ENCODE data around the gene SLC16A10. TPM values are rescaled to one million over a fixed set of nuclear protein-coding genes. Genes with fewer than 3 reads are reported as not detected.

Gene SLC16A10
- total and polyA plus RNA-seq, 2 of the 13 experiments (the other 11 are each of a cell fraction or from before 2014, with no cell fraction given): 8.2 to 20.1 TPM

DNA sequence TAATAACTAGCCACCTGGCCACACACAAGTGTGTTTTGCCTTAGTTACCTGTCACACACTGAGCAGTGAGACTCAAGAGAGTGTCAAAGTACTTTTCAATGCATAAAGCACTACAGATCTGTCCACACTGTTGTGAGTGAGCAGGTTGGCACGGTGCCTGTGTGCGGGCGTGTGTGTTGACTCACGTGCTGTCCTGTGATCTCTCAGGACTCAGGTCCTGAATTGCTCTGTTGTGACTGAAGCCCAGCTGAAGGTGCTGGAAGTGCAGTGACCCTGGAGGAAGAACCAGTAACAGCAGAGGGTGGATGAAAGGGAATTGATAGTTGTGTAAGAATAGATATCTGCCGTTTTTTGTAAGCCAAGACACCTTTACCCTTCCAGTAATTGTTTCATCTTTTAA is 18.3 kb downstream of the SLC16A10 start (continued):
- TF ChIP-seq CBX5 (CRISPR knock-in tag; IDR thresholded peaks at IDR 0.05; ENCODE audit: borderline replicate concordance) (peak; percentile 99), ZNF280B (CRISPR knock-in tag; IDR thresholded peaks at IDR 0.05; ENCODE audit: borderline replicate concordance) (no peak), ARID4A (CRISPR knock-in tag; IDR thresholded peaks at IDR 0.05; ENCODE audit: borderline replicate concordance) (peak; percentile 73; the same call in 1 of the 2 replicates), PAX8 (CRISPR knock-in tag; IDR thresholded peaks at IDR 0.05; ENCODE audit: borderline replicate concordance) (no peak), MBD4 (IDR thresholded peaks at IDR 0.05; ENCODE audit: borderline replicate concordance, low read length) (no peak), ZIK1 (CRISPR knock-in tag; IDR thresholded peaks at IDR 0.05; ENCODE audit: borderline replicate concordance, low read depth) (no peak), SYNCRIP (IDR thresholded peaks at IDR 0.05; ENCODE audit: insufficient read depth, low read depth, low read length) (no peak), ATM (IDR thresholded peaks at IDR 0.05; ENCODE audit: borderline replicate concordance) (no peak), RFX5 (IDR thresholded peaks at IDR 0.05; ENCODE audit: low read depth, low read length) (no peak), TBX3 (IDR thresholded peaks at IDR 0.05; ENCODE audit: borderline replicate concordance) (peak; percentile 97), SRSF9 (IDR thresholded peaks at IDR 0.05; ENCODE audit: borderline replicate concordance, insufficient read depth, low read depth, low read length, poor library complexity, severe bottlenecking) (no peak), DMTF1 (CRISPR knock-in tag; IDR thresholded peaks at IDR 0.05) (no peak), CEBPB (IDR thresholded peaks at IDR 0.05; ENCODE audit: borderline replicate concordance, low read depth, low read length) (peak; percentile 35; the same call in 1 of the 2 replicates), EEA1 (CRISPR knock-in tag; IDR thresholded peaks at IDR 0.05; ENCODE audit: borderline replicate concordance) (no peak)
- TF ChIP-seq, protein P1, sequence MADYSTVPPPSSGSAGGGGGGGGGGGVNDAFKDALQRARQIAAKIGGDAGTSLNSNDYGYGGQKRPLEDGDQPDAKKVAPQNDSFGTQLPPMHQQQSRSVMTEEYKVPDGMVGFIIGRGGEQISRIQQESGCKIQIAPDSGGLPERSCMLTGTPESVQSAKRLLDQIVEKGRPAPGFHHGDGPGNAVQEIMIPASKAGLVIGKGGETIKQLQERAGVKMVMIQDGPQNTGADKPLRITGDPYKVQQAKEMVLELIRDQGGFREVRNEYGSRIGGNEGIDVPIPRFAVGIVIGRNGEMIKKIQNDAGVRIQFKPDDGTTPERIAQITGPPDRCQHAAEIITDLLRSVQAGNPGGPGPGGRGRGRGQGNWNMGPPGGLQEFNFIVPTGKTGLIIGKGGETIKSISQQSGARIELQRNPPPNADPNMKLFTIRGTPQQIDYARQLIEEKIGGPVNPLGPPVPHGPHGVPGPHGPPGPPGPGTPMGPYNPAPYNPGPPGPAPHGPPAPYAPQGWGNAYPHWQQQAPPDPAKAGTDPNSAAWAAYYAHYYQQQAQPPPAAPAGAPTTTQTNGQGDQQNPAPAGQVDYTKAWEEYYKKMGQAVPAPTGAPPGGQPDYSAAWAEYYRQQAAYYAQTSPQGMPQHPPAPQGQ (CRISPR knock-in tag; IDR thresholded peaks at IDR 0.05; ENCODE audit: borderline replicate concordance): no peak
- TF ChIP-seq, protein P2, sequence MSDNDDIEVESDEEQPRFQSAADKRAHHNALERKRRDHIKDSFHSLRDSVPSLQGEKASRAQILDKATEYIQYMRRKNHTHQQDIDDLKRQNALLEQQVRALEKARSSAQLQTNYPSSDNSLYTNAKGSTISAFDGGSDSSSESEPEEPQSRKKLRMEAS (IDR thresholded peaks at IDR 0.05): peak; percentile 86
